Activated CD8-positive, alpha-beta memory T cell treated with anti-CD3 and anti-CD28 coated beads, Interleukin-2, amount 50 U/mL, for 24 hours (primary cell): ENCODE measurements around the gene C18orf54.
"Not testable (repeated sequence)": the region's sequence is repeated elsewhere in the genome, so short reads cannot be mapped to it uniquely, and the experiment has no call there.

Source experiments
- DNase-seq: peaks from one replicate; pipeline ENCODE4 v3.0.0-alpha.2; 2020; ENCODE audit errors: extremely low read depth

C18orf54 gene

GRCh38 chr18:54357660-54358494 is at the start of gene C18orf54, which contains the start of gene STARD6:
Gene C18orf54 (plus strand): TSS chr18:54357906. CDS start chr18:54360573, 2,667 bp downstream.
Gene STARD6 (minus strand): TSS chr18:54357858. CDS start chr18:54354573, 3,285 bp downstream.
- peak; percentile 70 for DNase-seq

- not testable (repeated sequence) for DNase-seq
These were observed 48.1 kb upstream of the C18orf54 start for GRCh38 chr18:54309564-54309963.

GRCh38 chr18:54316071-54316820 is 41.5 kb upstream of the C18orf54 start:
- no peak for DNase-seq

- DNase-seq, result no peak
These were observed 34.1 kb upstream of the C18orf54 start for GRCh38 chr18:54323561-54323960.

GRCh38 chr18:54323970-54324369 is 33.7 kb upstream of the C18orf54 start:
- DNase-seq, result no peak

- DNase-seq, result no peak
These were observed 29.9 kb upstream of the C18orf54 start for GRCh38 chr18:54327818-54328217.

- no peak for DNase-seq
These were observed 27.9 kb upstream of the C18orf54 start for GRCh38 chr18:54329787-54330186.

GRCh38 chr18:54330768-54331548 is 26.7 kb upstream of the C18orf54 start:
- DNase-seq, result no peak

GRCh38 chr18:54335638-54336173 is 22.0 kb upstream of the C18orf54 start:
- no peak for DNase-seq

- no peak for DNase-seq
These were observed 19.5 kb upstream of the C18orf54 start for GRCh38 chr18:54338230-54338629.

GRCh38 chr18:54351186-54351585 is 6.5 kb upstream of the C18orf54 start:
- DNase-seq, result no peak

GRCh38 chr18:54357082-54357659 is 535 bp upstream of the C18orf54 start:
- DNase-seq, result no peak

- no peak for DNase-seq
These were observed 862 bp downstream of the C18orf54 start for GRCh38 chr18:54358495-54359040.

- DNase-seq, result no peak
These were observed 1.5 kb downstream of the C18orf54 start for GRCh38 chr18:54359233-54359632.

GRCh38 chr18:54360406-54360805 is 2.7 kb downstream of the C18orf54 start:
- no peak for DNase-seq

- no peak for DNase-seq
These were observed 20.4 kb downstream of the C18orf54 start for GRCh38 chr18:54378057-54378456.

- DNase-seq, result no peak
These were observed 23.9 kb downstream of the C18orf54 start for GRCh38 chr18:54381640-54382039.

GRCh38 chr18:54382076-54382475 is 24.4 kb downstream of the C18orf54 start:
- no peak for DNase-seq

- no peak for DNase-seq
These were observed 25.1 kb downstream of the C18orf54 start for GRCh38 chr18:54382733-54383252.

- no peak for DNase-seq
These were observed 28.3 kb downstream of the C18orf54 start for GRCh38 chr18:54386043-54386442.
